ENCODE results near the gene USP6NL.

The USP6NL gene

GRCh38 chr10:11551104-11551503, 60.3 kb downstream of the USP6NL start:
- DNase-seq (ENCODE audit: low read depth in 2 of 2), result no peak

GRCh38 chr10:11548768-11549099, 62.7 kb downstream of the USP6NL start:
- DNase-seq (ENCODE audit: low read depth in 2 of 2), result no peak

GRCh38 chr10:11548065-11548767, 63.2 kb downstream of the USP6NL start:
- no peak for DNase-seq (ENCODE audit: low read depth in 2 of 2)

GRCh38 chr10:11546581-11546980, 64.9 kb downstream of the USP6NL start:
- DNase-seq (ENCODE audit: low read depth in 2 of 2), result no peak

- DNase-seq (ENCODE audit: low read depth in 2 of 2), result no peak
These were observed 70.2 kb downstream of the USP6NL start for GRCh38 chr10:11541296-11541695.

GRCh38 chr10:11539191-11539868, 72.1 kb downstream of the USP6NL start:
- DNase-seq (ENCODE audit: low read depth in 2 of 2), result no peak

- DNase-seq (ENCODE audit: low read depth in 2 of 2), result no peak
These were observed 72.6 kb downstream of the USP6NL start for GRCh38 chr10:11538834-11539190.

GRCh38 chr10:11536228-11536627, 75.2 kb downstream of the USP6NL start:
- DNase-seq (ENCODE audit: low read depth in 2 of 2), result no peak

GRCh38 chr10:11535346-11535959, 76.0 kb downstream of the USP6NL start:
- no peak for DNase-seq (ENCODE audit: low read depth in 2 of 2)

GRCh38 chr10:11533328-11533781, 78.1 kb downstream of the USP6NL start:
- DNase-seq (ENCODE audit: low read depth in 2 of 2), result no peak

- no peak for DNase-seq (ENCODE audit: low read depth in 2 of 2)
These were observed 79.1 kb downstream of the USP6NL start for GRCh38 chr10:11532306-11532705.

GRCh38 chr10:11530806-11531205, 80.6 kb downstream of the USP6NL start:
- DNase-seq (ENCODE audit: low read depth in 2 of 2), result no peak

- DNase-seq (ENCODE audit: low read depth in 2 of 2), result no peak
These were observed 82.1 kb downstream of the USP6NL start for GRCh38 chr10:11529276-11529903.

GRCh38 chr10:11528286-11528685, 83.2 kb downstream of the USP6NL start:
- DNase-seq (ENCODE audit: low read depth in 2 of 2), result no peak

GRCh38 chr10:11527691-11528255, 83.7 kb downstream of the USP6NL start:
- DNase-seq (ENCODE audit: low read depth in 2 of 2), result no peak

- no peak for DNase-seq (ENCODE audit: low read depth in 2 of 2)
These were observed 84.4 kb downstream of the USP6NL start for GRCh38 chr10:11527068-11527467.

- DNase-seq (ENCODE audit: low read depth in 2 of 2), result no peak
These were observed 85.9 kb downstream of the USP6NL start for GRCh38 chr10:11525503-11525902.

GRCh38 chr10:11522821-11523245, 88.6 kb downstream of the USP6NL start:
- DNase-seq (ENCODE audit: low read depth in 2 of 2), result no peak

GRCh38 chr10:11521860-11522259, 89.6 kb downstream of the USP6NL start:
- no peak for DNase-seq (ENCODE audit: low read depth in 2 of 2)

- DNase-seq (ENCODE audit: low read depth in 2 of 2), result no peak
These were observed 90.6 kb downstream of the USP6NL start for GRCh38 chr10:11520892-11521291.

- no peak for DNase-seq (ENCODE audit: low read depth in 2 of 2)
These were observed 94.3 kb downstream of the USP6NL start for GRCh38 chr10:11517150-11517549.

GRCh38 chr10:11516431-11516746, 95.1 kb downstream of the USP6NL start:
- no peak for DNase-seq (ENCODE audit: low read depth in 2 of 2)
